OCI-LY7 (cell line): ENCODE measurements around the gene SPSB2. TPM values are rescaled to one million over a fixed set of nuclear protein-coding genes. Genes with fewer than 3 reads are reported as not detected.

ENCODE experiments used
- BruUV-seq: library from RNA; stranded (reverse); fragments of 400-500 nt; replicated peaks from 2 replicates; lab custom pipeline; 2021; lab: Mats Ljungman, UMichigan
- CTCF ChIA-PET: fragments of 300-600 bp; sonication (Branson Sonifier 250); formaldehyde crosslinking; loops from one replicate; lab custom pipeline; 2022; ENCODE audit warnings: antibody characterized with exemption; ENCODE audit not compliant: unreplicated experiment; lab: Charles Lee
- POLR2A ChIA-PET: fragments of 300-600 bp; sonication (Branson Sonifier 250); formaldehyde crosslinking; loops from one replicate; lab custom pipeline; 2022; ENCODE audit warnings: antibody characterized with exemption; lab: Charles Lee
- DNase-seq: peaks from one replicate; pipeline ENCODE4 v3.0.0-alpha.2; 2015; ENCODE audit warnings: low spot score
- H2AFZ ChIP-seq: fragments of 200-600 bp; sonication (generic), shearing (Covaris generic); 2 replicates; pipeline ENCODE4 v1.6.1; 2014; ENCODE audit warnings: mild to moderate bottlenecking, antibody characterized with exemption, low read length, moderate library complexity
- H3K27ac ChIP-seq: fragments of 200-600 bp; sonication (generic); 2 replicates; pipeline ENCODE4 v1.5.1; 2014; ENCODE audit warnings: mixed run types, low read depth, mild to moderate bottlenecking, moderate library complexity, low read length, inconsistent platforms; ENCODE audit not compliant: poor library complexity, severe bottlenecking
- H3K36me3 ChIP-seq: fragments of 200-600 bp; sonication (generic); 2 replicates; pipeline ENCODE4 v1.6.1; 2014; ENCODE audit warnings: mild to moderate bottlenecking, antibody characterized with exemption, low read length, moderate library complexity, mixed read lengths; ENCODE audit not compliant: insufficient read depth
- H3K4me1 ChIP-seq: fragments of 200-600 bp; sonication (generic); 2 replicates; pipeline ENCODE4 v1.5.1; 2014; ENCODE audit warnings: mild to moderate bottlenecking, low read length; ENCODE audit not compliant: insufficient read depth, poor library complexity, severe bottlenecking
- H3K4me2 ChIP-seq: fragments of 200-600 bp; sonication (generic); 2 replicates; pipeline ENCODE4 v1.6.1; 2014; ENCODE audit warnings: mild to moderate bottlenecking, low read length
- H3K4me3 ChIP-seq: fragments of 200-600 bp; sonication (generic); 2 replicates; pipeline ENCODE4 v1.5.1; 2014; ENCODE audit warnings: mild to moderate bottlenecking, low read depth, low read length; ENCODE audit not compliant: poor library complexity, severe bottlenecking
- H3K79me2 ChIP-seq: fragments of 200-600 bp; sonication (generic); 2 replicates; pipeline ENCODE4 v1.6.1; 2016; ENCODE audit warnings: low read depth, mild to moderate bottlenecking, low read length, moderate library complexity, mixed read lengths; ENCODE audit not compliant: insufficient read depth
- H3K9me2 ChIP-seq: fragments of 200-600 bp; sonication (generic); 2 replicates; pipeline ENCODE4 v1.6.1; 2016; ENCODE audit warnings: mild to moderate bottlenecking, low read length, mixed read lengths; ENCODE audit not compliant: insufficient read depth
- H3K9me3 ChIP-seq: fragments of 200-600 bp; sonication (generic); 2 replicates; pipeline ENCODE4 v1.6.1; 2014; ENCODE audit warnings: mild to moderate bottlenecking, mixed run types, low read length, mixed read lengths
- H4K20me1 ChIP-seq: fragments of 200-600 bp; sonication (generic); 2 replicates; pipeline ENCODE4 v1.6.1; 2014; ENCODE audit warnings: mild to moderate bottlenecking, antibody characterized with exemption, low read length, moderate library complexity, mixed read lengths; ENCODE audit not compliant: insufficient read depth
- CTCF ChIP-seq: fragments of 200-600 bp; sonication (generic); conservative IDR thresholded peaks from 2 replicates; pipeline ENCODE4 v1.5.1; 2014; ENCODE audit warnings: mild to moderate bottlenecking, antibody characterized with exemption, low read length, moderate library complexity, mixed read lengths
- EZH2phosphoT487 ChIP-seq: fragments of 200-600 bp; sonication (generic); IDR thresholded peaks from 2 replicates; pipeline ENCODE4 v1.6.1; 2018; ENCODE audit warnings: low read depth, borderline replicate concordance, mild to moderate bottlenecking, mixed run types, antibody characterized with exemption, low read length, moderate library complexity, mixed read lengths
- intact Hi-C: fragments of 100-400 bp; cut with micrococcal nuclease; formaldehyde crosslinking; loops from one replicate; pipeline ENCODE4 v1.10.0; 2022; ENCODE audit not compliant: unreplicated experiment
- total RNA-seq, 2 experiments: library from RNA; depleted of rRNA in 1 of 2; stranded (reverse); fragments of >200 nt in 1 of 2; shearing (Covaris generic) in 1 of 2; gene quantifications; 2 replicates each; pipeline ENCODE4 v1.2.3, GENCODE V29; 2014 to 2022

Gene SPSB2
- total RNA-seq, 2 experiments from 2014 or later, result 8.3 to 8.5 TPM

- no peak for DNase-seq
- Histone ChIP-seq H3K4me1 (peaks cover 56% of the 10 kb centered on the region), H3K36me3 (peaks cover 5% of the 10 kb centered on the region; the same call in 1 of the 2 replicates), H3K4me2 (no peak overlapping the region), H4K20me1 (no peaks in the 10 kb centered on the region), H2AFZ (no peak overlapping the region), H3K4me3 (no peak overlapping the region), H3K79me2 (no peaks in the 10 kb centered on the region), H3K27ac (no peak overlapping the region), H3K9me3 (no peaks in the 10 kb centered on the region), H3K9me2 (no peaks in the 10 kb centered on the region)
- intact Hi-C loops, result no loop called here
- ChIA-PET CTCF (no interaction called here), POLR2A (no interaction called here)
- BruUV-seq, result no TSS peak
- no peak for TF ChIP-seq CTCF
- TF ChIP-seq EZH2phosphoT487, result no peak
These were observed 43.5 kb upstream of the SPSB2 start for GRCh38 chr12:6916426-6917200.

GRCh38 chr12:6915789-6916285, 42.7 kb upstream of the SPSB2 start:
- DNase-seq, result no peak
- ChIA-PET CTCF (no interaction called here), POLR2A (interaction anchor here (1.3 kb wide), 1 partner anchor 28 kb away, joined by 4 read pairs; the partner anchor contains the start of gene RNU7-1)
- Histone ChIP-seq H3K9me2 (no peaks in the 10 kb centered on the region), H3K79me2 (no peaks in the 10 kb centered on the region), H3K4me1 (peaks cover 48% of the 10 kb centered on the region), H3K4me3 (peak overlapping the region; percentile 71), H2AFZ (no peak overlapping the region), H3K4me2 (peak overlapping the region; percentile 73), H3K36me3 (peaks cover 5% of the 10 kb centered on the region; the same call in 1 of the 2 replicates), H4K20me1 (no peaks in the 10 kb centered on the region), H3K27ac (no peak overlapping the region), H3K9me3 (no peaks in the 10 kb centered on the region)
- no TSS peak for BruUV-seq
- no peak for TF ChIP-seq EZH2phosphoT487
- TF ChIP-seq CTCF, result no peak
- intact Hi-C loops, result loop anchor here (2.0 kb wide), 1 partner anchor 43 kb away; the partner anchor contains the start of gene SPSB2
